CD14-positive monocyte (primary cell): Measurements from ENCODE around the gene MYO3B. TPM values are rescaled to one million over a fixed set of nuclear protein-coding genes. Genes with fewer than 3 reads are reported as not detected.

Experiments used
- DNase-seq, 3 donors: peaks; one replicate each; pipeline ENCODE4 v3.0.0-alpha.2; 2011 to 2022
- H2AFZ ChIP-seq: 2 replicates; pipeline ENCODE4 v1.6.0; 2012; ENCODE audit warnings: mild to moderate bottlenecking, low read depth, low read length, inconsistent platforms; ENCODE audit not compliant: insufficient read depth, poor library complexity, severe bottlenecking
- H3K27ac ChIP-seq, 2 donors: 1 replicate in 1 of 2; 2 replicates in 1 of 2; pipeline ENCODE4 v1.5.1; 2012 to 2013; ENCODE audit warnings: low read length in 2 of 2, control low read depth in 1 of 2, inconsistent platforms in 1 of 2, low read depth in 1 of 2, mild to moderate bottlenecking in 1 of 2
- H3K27me3 ChIP-seq, 2 donors: one replicate each; pipeline versions ENCODE4 v1.6.0 to v1.6.1; 2011 to 2013; ENCODE audit warnings: low read length in 2 of 2; ENCODE audit not compliant: control insufficient read depth in 2 of 2, insufficient read depth in 2 of 2
- H3K36me3 ChIP-seq, 2 donors: replicated peaks in 1 of 2; 1 replicate in 1 of 2; 2 replicates in 1 of 2; pipeline versions ENCODE4 v1.5.1 to v1.6.1; 2012 to 2013; ENCODE audit warnings: low read length in 2 of 2, control low read depth in 1 of 2, inconsistent platforms in 1 of 2, mild to moderate bottlenecking in 1 of 2; ENCODE audit not compliant: insufficient read depth in 2 of 2, control insufficient read depth in 1 of 2
- H3K4me1 ChIP-seq, 2 donors: 1 replicate in 1 of 2; 2 replicates in 1 of 2; pipeline versions ENCODE4 v1.5.1 to v1.6.1; 2012 to 2013; ENCODE audit warnings: low read length in 2 of 2, control low read depth in 1 of 2, inconsistent platforms in 1 of 2, mild to moderate bottlenecking in 1 of 2, moderate library complexity in 1 of 2; ENCODE audit not compliant: insufficient read depth in 2 of 2, control insufficient read depth in 1 of 2
- H3K4me2 ChIP-seq: replicated peaks from 2 replicates; pipeline ENCODE3; 2012; ENCODE audit warnings: low read length, moderate library complexity, mild to moderate bottlenecking; ENCODE audit not compliant: poor library complexity, severe bottlenecking; ENCODE audit errors: extremely low read depth
- H3K4me3 ChIP-seq, 3 experiments: fragments of 200-600 bp in 1 of 3; sonication (generic) in 1 of 3; replicated peaks in 1 of 3; 1 replicate in 2 of 3; 2 replicates in 1 of 3; pipeline ENCODE4 v1.5.1; 2011 to 2013; ENCODE audit warnings: low read length in 3 of 3, mild to moderate bottlenecking in 3 of 3, control low read depth in 2 of 3, low read depth in 2 of 3, inconsistent platforms in 1 of 3, moderate library complexity in 1 of 3
- H3K79me2 ChIP-seq: 2 replicates; pipeline ENCODE4 v1.6.0; 2012; ENCODE audit warnings: mild to moderate bottlenecking, control low read depth, inconsistent platforms, low read length, moderate library complexity; ENCODE audit not compliant: insufficient read depth
- H3K9ac ChIP-seq: 2 replicates; pipeline ENCODE4 v1.6.0; 2017; ENCODE audit warnings: low read length, mild to moderate bottlenecking; ENCODE audit not compliant: insufficient read depth, poor library complexity, severe bottlenecking
- H3K9me3 ChIP-seq, 2 donors: replicated peaks in 1 of 2; 1 replicate in 1 of 2; 2 replicates in 1 of 2; pipeline versions ENCODE4 v1.5.1 to v1.6.1; 2012 to 2013; ENCODE audit warnings: low read length in 2 of 2, control low read depth in 1 of 2; ENCODE audit not compliant: control insufficient read depth in 1 of 2, insufficient read depth in 1 of 2
- H4K20me1 ChIP-seq: 2 replicates; pipeline ENCODE4 v1.6.0; 2012; ENCODE audit warnings: mild to moderate bottlenecking, low read length, control low read depth, moderate library complexity; ENCODE audit not compliant: insufficient read depth
- H3K27ac Mint-ChIP-seq, 7 donors: one replicate each; pipeline ENCODE4 v1.8.0; 2020; ENCODE audit warnings: mild to moderate bottlenecking in 7 of 7, mixed read lengths in 7 of 7, moderate library complexity in 6 of 7, inconsistent platforms in 2 of 7
- H3K27me3 Mint-ChIP-seq, 3 donors: one replicate each; pipeline ENCODE4 v1.8.0; 2021 to 2022; ENCODE audit warnings: low read depth in 3 of 3, mild to moderate bottlenecking in 3 of 3, mixed read lengths in 3 of 3, moderate library complexity in 3 of 3, inconsistent platforms in 1 of 3
- H3K36me3 Mint-ChIP-seq, 2 donors: one replicate each; pipeline ENCODE4 v1.8.0; 2020; ENCODE audit warnings: mixed read lengths in 2 of 2, inconsistent platforms in 1 of 2, mild to moderate bottlenecking in 1 of 2
- H3K4me1 Mint-ChIP-seq: one replicate; pipeline ENCODE4 v1.8.0; 2020; ENCODE audit warnings: mild to moderate bottlenecking, mixed read lengths
- H3K4me3 Mint-ChIP-seq, 2 donors: one replicate each; pipeline ENCODE4 v1.8.0; 2020; ENCODE audit warnings: mild to moderate bottlenecking in 2 of 2, mixed read lengths in 2 of 2, moderate library complexity in 1 of 2
- H3K9me3 Mint-ChIP-seq, 7 donors: one replicate each; pipeline ENCODE4 v1.8.0; 2020 to 2022; ENCODE audit warnings: mixed read lengths in 7 of 7, mild to moderate bottlenecking in 6 of 7, moderate library complexity in 6 of 7, inconsistent platforms in 2 of 7
- WGBS: methylation state at CpG from one replicate; pipeline ENCODE4 v1.1.5; 2013; ENCODE audit warnings: missing lambda C conversion rate; ENCODE audit not compliant: insufficient coverage; 5-methylcytosine and 5-hydroxymethylcytosine counted together
- intact Hi-C, 2 donors: fragments of 100-400 bp; cut with micrococcal nuclease; formaldehyde crosslinking; loops; one replicate each; pipeline versions ENCODE4 v1.15.0 to v1.15.1; 2023
- polyA plus RNA-seq, 3 donors: library from polyadenylated mRNA; depleted of rRNA in 1 of 3; unstranded in 2 of 3; stranded (reverse) in 1 of 3; fragments of 300-500 nt in 2 of 3; fragments of >200 nt in 1 of 3; fragmentation: Illumina TruSeq in 2 of 3; gene quantifications; 1 replicate in 2 of 3; 2 replicates in 1 of 3; pipeline ENCODE4 v1.2.3, GENCODE V29; 2012 to 2021
- TF ChIP-seq, protein P1 (sequence below): fragments of 200-600 bp; IDR thresholded peaks from one replicate; pipeline ENCODE4 v1.8.0; 2022; ENCODE audit warnings: antibody characterized with exemption, mild to moderate bottlenecking

The MYO3B gene
- polyA plus RNA-seq, 3 donors = not detected

DNA sequence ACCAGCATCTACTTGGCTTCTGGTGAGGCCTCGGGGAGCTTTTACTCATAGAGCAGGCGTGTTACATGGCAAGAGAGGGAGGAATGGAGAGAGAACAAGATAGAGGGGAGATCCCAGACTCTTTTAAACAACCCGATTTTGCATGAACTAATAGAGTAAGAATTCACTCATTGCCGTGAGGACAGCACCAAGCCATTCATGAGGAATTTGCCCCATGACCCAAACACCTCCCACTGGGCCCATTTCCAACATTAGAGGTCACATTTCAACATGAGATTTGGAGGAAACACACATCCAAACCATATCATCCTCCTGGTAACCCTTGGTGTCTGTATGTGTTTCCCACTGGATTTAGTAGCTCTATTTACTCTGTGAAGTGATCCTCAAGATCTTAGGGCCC, 287.3 kb downstream of the MYO3B start:
- no peak for DNase-seq
- TF ChIP-seq, protein P1, sequence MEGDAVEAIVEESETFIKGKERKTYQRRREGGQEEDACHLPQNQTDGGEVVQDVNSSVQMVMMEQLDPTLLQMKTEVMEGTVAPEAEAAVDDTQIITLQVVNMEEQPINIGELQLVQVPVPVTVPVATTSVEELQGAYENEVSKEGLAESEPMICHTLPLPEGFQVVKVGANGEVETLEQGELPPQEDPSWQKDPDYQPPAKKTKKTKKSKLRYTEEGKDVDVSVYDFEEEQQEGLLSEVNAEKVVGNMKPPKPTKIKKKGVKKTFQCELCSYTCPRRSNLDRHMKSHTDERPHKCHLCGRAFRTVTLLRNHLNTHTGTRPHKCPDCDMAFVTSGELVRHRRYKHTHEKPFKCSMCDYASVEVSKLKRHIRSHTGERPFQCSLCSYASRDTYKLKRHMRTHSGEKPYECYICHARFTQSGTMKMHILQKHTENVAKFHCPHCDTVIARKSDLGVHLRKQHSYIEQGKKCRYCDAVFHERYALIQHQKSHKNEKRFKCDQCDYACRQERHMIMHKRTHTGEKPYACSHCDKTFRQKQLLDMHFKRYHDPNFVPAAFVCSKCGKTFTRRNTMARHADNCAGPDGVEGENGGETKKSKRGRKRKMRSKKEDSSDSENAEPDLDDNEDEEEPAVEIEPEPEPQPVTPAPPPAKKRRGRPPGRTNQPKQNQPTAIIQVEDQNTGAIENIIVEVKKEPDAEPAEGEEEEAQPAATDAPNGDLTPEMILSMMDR = no peak
- WGBS = 92% methylated on average over 2 of the region's 4 CpGs

GRCh38 chr2:170466632-170467031, 288.7 kb downstream of the MYO3B start:
- peaks cover 0 to 12% (median 4%) of the 10 kb centered on the region in 7 donors for H3K9me3 Mint-ChIP-seq
- H3K4me3 Mint-ChIP-seq = no peak overlapping the region
- Histone ChIP-seq H3K79me2 (no peaks in the 10 kb centered on the region), H3K27me3 (no peaks in the 10 kb centered on the region), H3K27ac (no peak overlapping the region), H3K4me1 (no peaks in the 10 kb centered on the region), H2AFZ (no peak overlapping the region), H3K4me2 (no peak overlapping the region), H3K9me3 (peaks cover 0 to 3% of the 10 kb centered on the region in 2 donors), H3K9ac (no peak overlapping the region), H3K36me3 (no peaks in the 10 kb centered on the region), H4K20me1 (no peaks in the 10 kb centered on the region), H3K4me3 (no peak overlapping the region)
- TF ChIP-seq, protein P1 = no peak
- intact Hi-C loops = no loop called here
- no peak overlapping the region for H3K27ac Mint-ChIP-seq
- no peak for DNase-seq
- no peaks in the 10 kb centered on the region for H3K36me3 Mint-ChIP-seq
- WGBS = 92% methylated on average over 4 of the region's 8 CpGs
- no peaks in the 10 kb centered on the region for H3K4me1 Mint-ChIP-seq
- peaks cover 2 to 3% (median 3%) of the 10 kb centered on the region in 3 donors for H3K27me3 Mint-ChIP-seq

More for the DNA sequence above, 287.3 kb downstream of the MYO3B start:
- no peak overlapping the region for H3K27ac Mint-ChIP-seq
- H3K27me3 Mint-ChIP-seq = peaks cover 0 to 4% (median 2%) of the 10 kb centered on the region in 3 donors
- Histone ChIP-seq H3K9ac (no peak overlapping the region), H3K4me1 (no peaks in the 10 kb centered on the region), H3K27me3 (no peaks in the 10 kb centered on the region), H3K4me3 (no peak overlapping the region), H3K9me3 (no peaks in the 10 kb centered on the region), H4K20me1 (no peaks in the 10 kb centered on the region), H3K36me3 (no peaks in the 10 kb centered on the region), H3K4me2 (no peak overlapping the region), H3K79me2 (no peaks in the 10 kb centered on the region), H3K27ac (no peak overlapping the region), H2AFZ (no peak overlapping the region)
- intact Hi-C loops = no loop called here
- peaks cover 0 to 7% (median 0%) of the 10 kb centered on the region in 7 donors for H3K9me3 Mint-ChIP-seq
- no peaks in the 10 kb centered on the region for H3K36me3 Mint-ChIP-seq
- H3K4me3 Mint-ChIP-seq = no peak overlapping the region
- no peaks in the 10 kb centered on the region for H3K4me1 Mint-ChIP-seq
